Progenitor cell of endocrine pancreas (in vitro differentiated cells): ENCODE measurements around the gene RGL3. TPM values are rescaled to one million over a fixed set of nuclear protein-coding genes. Genes with fewer than 3 reads are reported as not detected.

ENCODE experiments used
- DNase-seq: peaks from one replicate; pipeline ENCODE4 v3.0.0; 2021; ENCODE audit warnings: low spot score; ENCODE audit not compliant: unreplicated experiment
- H3K27ac Mint-ChIP-seq: 2 replicates; pipeline ENCODE4 v1.8.0; 2021; ENCODE audit warnings: mild to moderate bottlenecking, moderate library complexity, mixed read lengths
- H3K27me3 Mint-ChIP-seq: 2 replicates; pipeline ENCODE4 v1.8.0; 2021; ENCODE audit warnings: mixed read lengths
- H3K36me3 Mint-ChIP-seq: 2 replicates; pipeline ENCODE4 v1.8.0; 2022; ENCODE audit warnings: mixed read lengths; ENCODE audit not compliant: insufficient read depth
- H3K4me1 Mint-ChIP-seq: 2 replicates; pipeline ENCODE4 v1.8.0; 2021; ENCODE audit warnings: low read depth, mixed read lengths
- H3K4me3 Mint-ChIP-seq: 2 replicates; pipeline ENCODE4 v1.8.0; 2021; ENCODE audit warnings: low read depth, mild to moderate bottlenecking, moderate library complexity, mixed read lengths
- H3K9me3 Mint-ChIP-seq: 2 replicates; pipeline ENCODE4 v1.8.0; 2021; ENCODE audit warnings: low read depth, mixed read lengths
- total RNA-seq: library from RNA; stranded (reverse); gene quantifications from 2 replicates; pipeline ENCODE4 v1.2.1, GENCODE V29; 2021
- TF ChIP-seq, protein P1 (sequence below): fragments of 200-600 bp; sonication (generic); IDR thresholded peaks from one replicate; pipeline ENCODE4 v1.5.0; 2021; ENCODE audit warnings: antibody characterized with exemption, mild to moderate bottlenecking; ENCODE audit not compliant: unreplicated experiment

RGL3 gene
- total RNA-seq, 1 donor from 2014 or later, result 284 TPM

DNA sequence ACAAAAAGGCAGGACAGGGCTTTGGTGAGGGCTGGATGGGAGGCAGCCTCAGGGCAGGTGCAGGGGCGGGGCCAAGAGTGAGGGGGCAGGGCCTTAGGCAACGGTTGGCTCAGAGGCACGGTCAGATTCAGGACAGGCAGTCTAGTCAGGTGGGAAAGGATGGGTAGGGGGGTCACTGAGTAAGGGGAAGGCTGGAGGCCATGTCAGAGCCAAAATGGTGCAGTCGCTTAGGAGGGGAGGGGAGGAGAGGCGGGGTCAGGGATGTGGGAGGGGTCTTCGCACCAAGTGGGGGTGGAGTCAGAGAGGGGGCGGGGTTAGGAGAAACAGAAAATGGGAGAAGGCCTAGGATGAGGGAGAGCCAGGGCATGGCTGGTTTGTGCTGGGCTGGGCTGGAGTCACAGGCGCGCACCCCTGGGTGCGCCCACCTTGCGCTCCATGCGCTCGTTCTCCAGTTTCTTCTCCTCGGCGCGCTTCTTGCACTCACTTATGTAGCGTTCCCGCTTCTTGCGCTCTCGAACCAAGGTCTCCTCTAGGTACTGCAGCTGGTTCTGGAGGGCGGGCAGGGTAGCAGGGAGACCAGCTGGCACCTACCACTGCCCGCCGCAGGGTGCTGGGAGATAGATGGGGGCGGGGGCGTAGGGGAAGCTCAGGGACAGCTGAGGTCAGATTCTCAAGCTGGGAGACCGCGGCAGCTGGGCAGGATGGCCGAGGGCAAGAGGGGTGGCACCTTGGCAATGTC lies 6.8 kb upstream of the RGL3 start:
- no peak for DNase-seq
- H3K9me3 Mint-ChIP-seq, result no peaks in the 10 kb centered on the region
- no peak overlapping the region for H3K4me3 Mint-ChIP-seq
- no peaks in the 10 kb centered on the region for H3K36me3 Mint-ChIP-seq
- TF ChIP-seq, protein P1, sequence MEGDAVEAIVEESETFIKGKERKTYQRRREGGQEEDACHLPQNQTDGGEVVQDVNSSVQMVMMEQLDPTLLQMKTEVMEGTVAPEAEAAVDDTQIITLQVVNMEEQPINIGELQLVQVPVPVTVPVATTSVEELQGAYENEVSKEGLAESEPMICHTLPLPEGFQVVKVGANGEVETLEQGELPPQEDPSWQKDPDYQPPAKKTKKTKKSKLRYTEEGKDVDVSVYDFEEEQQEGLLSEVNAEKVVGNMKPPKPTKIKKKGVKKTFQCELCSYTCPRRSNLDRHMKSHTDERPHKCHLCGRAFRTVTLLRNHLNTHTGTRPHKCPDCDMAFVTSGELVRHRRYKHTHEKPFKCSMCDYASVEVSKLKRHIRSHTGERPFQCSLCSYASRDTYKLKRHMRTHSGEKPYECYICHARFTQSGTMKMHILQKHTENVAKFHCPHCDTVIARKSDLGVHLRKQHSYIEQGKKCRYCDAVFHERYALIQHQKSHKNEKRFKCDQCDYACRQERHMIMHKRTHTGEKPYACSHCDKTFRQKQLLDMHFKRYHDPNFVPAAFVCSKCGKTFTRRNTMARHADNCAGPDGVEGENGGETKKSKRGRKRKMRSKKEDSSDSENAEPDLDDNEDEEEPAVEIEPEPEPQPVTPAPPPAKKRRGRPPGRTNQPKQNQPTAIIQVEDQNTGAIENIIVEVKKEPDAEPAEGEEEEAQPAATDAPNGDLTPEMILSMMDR, result no peak
- H3K27me3 Mint-ChIP-seq, result peaks cover 28% of the 10 kb centered on the region
- H3K4me1 Mint-ChIP-seq, result peaks cover 2% of the 10 kb centered on the region
- no peak overlapping the region for H3K27ac Mint-ChIP-seq

DNA sequence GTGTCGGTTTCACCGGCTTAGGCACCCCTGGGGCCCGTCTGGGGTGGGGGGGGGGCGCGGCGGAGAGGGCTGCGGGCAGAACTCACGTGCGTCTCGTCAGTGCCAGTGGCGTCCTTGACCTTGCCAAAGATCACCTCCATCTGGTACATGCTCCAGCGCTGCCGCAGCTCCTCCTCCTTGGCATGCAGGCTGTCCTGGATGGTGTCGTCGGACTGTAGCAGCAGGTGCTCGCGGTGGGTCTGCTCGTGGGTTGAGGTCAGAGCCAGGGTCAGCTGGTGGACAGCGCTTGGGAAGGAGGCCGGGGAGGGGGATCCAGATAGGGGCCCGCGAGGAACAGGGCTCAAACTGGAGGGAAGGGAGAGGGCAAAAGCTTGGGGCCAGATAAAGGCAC lies 4.7 kb upstream of the RGL3 start:
- Mint-ChIP-seq H3K9me3 (no peaks in the 10 kb centered on the region), H3K36me3 (no peaks in the 10 kb centered on the region), H3K27me3 (peaks cover 35% of the 10 kb centered on the region), H3K4me1 (peaks cover 6% of the 10 kb centered on the region), H3K27ac (no peak overlapping the region), H3K4me3 (no peak overlapping the region)
- TF ChIP-seq, protein P1, result no peak
- no peak for DNase-seq

DNA sequence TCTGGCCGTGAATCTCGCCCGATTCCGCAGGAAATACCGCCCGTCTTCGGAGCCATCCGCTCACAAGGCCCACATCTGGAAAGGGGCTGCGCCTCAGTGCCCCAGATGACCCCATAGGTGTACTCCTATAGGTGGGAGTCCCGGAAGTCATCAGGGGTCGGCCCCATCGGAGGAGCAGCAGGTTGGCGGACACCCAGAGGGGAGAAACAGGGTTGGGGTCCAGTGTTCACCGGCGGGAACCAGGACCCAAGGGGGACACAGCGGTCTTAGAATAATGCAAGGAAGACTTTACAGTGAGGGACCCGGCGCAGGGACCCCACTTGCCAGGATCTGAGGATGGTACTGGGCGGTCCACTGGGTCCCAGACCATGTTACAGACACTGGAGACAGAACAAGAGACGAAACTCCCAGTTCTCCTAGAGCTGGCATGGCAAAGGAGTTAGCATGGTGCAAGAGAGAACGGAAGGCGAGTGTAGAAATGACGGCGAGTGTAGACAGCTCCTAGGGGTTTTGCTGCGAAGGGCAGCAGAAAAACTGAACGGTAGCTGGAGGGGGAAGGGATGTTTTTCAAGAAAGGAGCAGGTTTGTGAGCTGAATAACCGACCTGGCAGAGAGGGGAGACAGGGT lies 4.2 kb upstream of the RGL3 start:
- TF ChIP-seq, protein P1, result no peak
- Mint-ChIP-seq H3K4me1 (peaks cover 6% of the 10 kb centered on the region), H3K27me3 (peaks cover 35% of the 10 kb centered on the region), H3K9me3 (no peaks in the 10 kb centered on the region), H3K4me3 (no peak overlapping the region), H3K27ac (no peak overlapping the region), H3K36me3 (no peaks in the 10 kb centered on the region)
- no peak for DNase-seq

DNA sequence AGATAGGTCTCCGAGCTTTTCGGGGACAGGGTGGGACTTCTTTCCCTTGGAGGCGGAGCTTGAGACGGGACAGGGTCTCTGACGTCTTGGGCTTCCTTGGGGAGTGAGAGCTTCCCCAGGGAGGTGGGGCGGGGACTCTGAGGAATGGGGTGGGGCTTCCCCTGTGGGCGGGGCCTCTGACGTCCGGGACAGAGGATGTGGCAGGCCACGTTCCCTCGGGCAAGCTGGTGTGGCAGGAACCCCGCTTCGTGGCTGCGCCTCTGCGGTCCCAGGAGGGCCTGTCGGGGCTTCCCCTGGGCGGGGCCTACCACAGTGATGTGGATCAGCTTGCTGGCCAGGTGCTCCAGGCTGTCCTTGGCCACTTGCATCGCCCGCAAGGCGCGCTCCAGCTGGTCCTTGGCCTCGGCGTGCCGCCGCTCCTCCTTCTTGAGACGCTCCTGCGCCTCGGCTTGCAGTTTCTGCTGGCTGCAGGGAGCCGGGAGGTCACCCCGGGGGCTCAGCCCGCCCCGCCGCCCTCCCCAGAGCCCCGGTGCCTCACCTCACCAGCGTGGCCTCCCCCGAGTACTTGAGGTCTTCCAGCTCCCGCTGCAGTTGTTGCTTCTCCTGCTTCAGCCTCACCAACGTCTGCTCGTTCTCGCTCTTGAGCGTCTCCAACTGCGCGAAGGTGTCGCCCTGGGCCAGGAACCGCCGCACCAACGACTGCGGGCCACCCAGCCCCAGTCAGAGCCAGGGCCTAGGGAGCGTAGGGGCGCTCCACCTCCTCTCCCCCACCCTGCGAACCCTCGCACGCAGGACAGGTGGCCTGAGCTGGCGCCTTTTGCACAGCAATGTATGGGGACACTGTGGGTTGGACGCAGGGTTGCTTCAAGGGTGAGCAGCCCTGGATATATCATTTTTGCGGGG lies 3.3 kb upstream of the RGL3 start:
- no peak overlapping the region for H3K27ac Mint-ChIP-seq
- no peaks in the 10 kb centered on the region for H3K36me3 Mint-ChIP-seq
- H3K4me1 Mint-ChIP-seq, result peaks cover 9% of the 10 kb centered on the region
- no peaks in the 10 kb centered on the region for H3K9me3 Mint-ChIP-seq
- peaks cover 35% of the 10 kb centered on the region for H3K27me3 Mint-ChIP-seq
- peak overlapping the region; percentile 42 for H3K4me3 Mint-ChIP-seq
- peak; percentile 42 for DNase-seq
- TF ChIP-seq, protein P1, result no peak
